GM12891 (cell line): ENCODE measurements around the gene COL4A1.

Experiments
- DNase-seq: peaks from one replicate; pipeline ENCODE4 v3.0.0; 2011; ENCODE audit warnings: low spot score; ENCODE audit not compliant: insufficient read length
- FAIRE-seq: peaks from 2 replicates; lab custom pipeline; 2011; peaks lifted over from hg19 to GRCh38; lab: Jason Lieb, UNC
- PAX5 ChIP-seq: IDR thresholded peaks from 2 replicates; pipeline ENCODE4 v1.6.1; 2011; ENCODE audit warnings: low read length, moderate library complexity, mild to moderate bottlenecking; ENCODE audit not compliant: insufficient read depth, severe bottlenecking
- POLR2A ChIP-seq: IDR thresholded peaks from 2 replicates; pipeline ENCODE4 v1.6.1; 2011; ENCODE audit warnings: low read depth, low read length, control low read depth
- POLR2AphosphoS5 ChIP-seq: IDR thresholded peaks from 2 replicates; pipeline ENCODE4 v1.6.1; 2011; ENCODE audit warnings: low read depth, low read length, control low read depth
- POU2F2 ChIP-seq: IDR thresholded peaks from 2 replicates; pipeline ENCODE4 v1.6.1; 2011; ENCODE audit warnings: low read depth, mild to moderate bottlenecking, control low read depth, low read length, moderate library complexity
- SPI1 ChIP-seq: IDR thresholded peaks from 2 replicates; pipeline ENCODE4 v1.6.1; 2011; ENCODE audit warnings: low read depth, low read length, control low read depth
- TAF1 ChIP-seq: IDR thresholded peaks from 2 replicates; pipeline ENCODE4 v1.6.1; 2011; ENCODE audit warnings: low read depth, low read length, control low read depth

The COL4A1 gene

GRCh38 chr13:110342474-110342873 is 35.5 kb upstream of the COL4A1 start:
- TF ChIP-seq SPI1 (no peak), POLR2A (no peak), POU2F2 (no peak), PAX5 (no peak), POLR2AphosphoS5 (no peak)
- DNase-seq (no peak), FAIRE-seq (no peak)

GRCh38 chr13:110341445-110342244 is 34.7 kb upstream of the COL4A1 start:
- no peak for FAIRE-seq
- no peak for DNase-seq
- TF ChIP-seq SPI1 (peak; percentile 83), POLR2A (no peak), POU2F2 (no peak)

- DNase-seq, result no peak
- no peak for TF ChIP-seq SPI1
- TF ChIP-seq POLR2A, result no peak
- no peak for TF ChIP-seq PAX5
- TF ChIP-seq POLR2AphosphoS5, result no peak
- TF ChIP-seq POU2F2, result no peak
- no peak for TF ChIP-seq TAF1
- no peak for FAIRE-seq
Measured at GRCh38 chr13:110340812-110341444, 34.0 kb upstream of the COL4A1 start.

GRCh38 chr13:110339975-110340550 is 33.1 kb upstream of the COL4A1 start:
- no peak for FAIRE-seq
- DNase-seq, result no peak
- no peak for TF ChIP-seq POLR2A
- no peak for TF ChIP-seq SPI1
- no peak for TF ChIP-seq POU2F2
- no peak for TF ChIP-seq PAX5
- no peak for TF ChIP-seq TAF1
- no peak for TF ChIP-seq POLR2AphosphoS5

GRCh38 chr13:110339263-110339662 is 32.3 kb upstream of the COL4A1 start:
- no peak for FAIRE-seq
- DNase-seq, result no peak
- TF ChIP-seq PAX5 (no peak), TAF1 (no peak), POU2F2 (no peak), POLR2A (no peak), POLR2AphosphoS5 (no peak), SPI1 (no peak)

GRCh38 chr13:110338441-110339101 is 31.6 kb upstream of the COL4A1 start:
- TF ChIP-seq PAX5 (no peak), POLR2AphosphoS5 (no peak), POLR2A (no peak), TAF1 (no peak), POU2F2 (no peak), SPI1 (no peak)
- no peak for FAIRE-seq
- DNase-seq, result no peak

GRCh38 chr13:110337247-110337646 is 30.3 kb upstream of the COL4A1 start:
- DNase-seq (no peak), FAIRE-seq (no peak)
- no peak for TF ChIP-seq SPI1
- TF ChIP-seq POLR2AphosphoS5, result no peak
- no peak for TF ChIP-seq TAF1
- TF ChIP-seq POLR2A, result no peak

GRCh38 chr13:110336681-110337080 is 29.7 kb upstream of the COL4A1 start:
- TF ChIP-seq PAX5 (no peak), POU2F2 (no peak), POLR2A (no peak), SPI1 (no peak), POLR2AphosphoS5 (no peak), TAF1 (no peak)
- FAIRE-seq (no peak), DNase-seq (no peak)

- TF ChIP-seq POLR2AphosphoS5, result no peak
- no peak for TF ChIP-seq PAX5
- TF ChIP-seq SPI1, result no peak
- no peak for TF ChIP-seq TAF1
- no peak for TF ChIP-seq POLR2A
- TF ChIP-seq POU2F2, result no peak
- FAIRE-seq (no peak), DNase-seq (no peak)
Measured at GRCh38 chr13:110336108-110336507, 29.2 kb upstream of the COL4A1 start.
